Endothelial cell of umbilical vein (primary cell): ENCODE data around the gene PDLIM3.

Experiments
- CTCF ChIP-seq, 2 donors: IDR thresholded peaks; 1 replicate in 1 of 2; 2 replicates in 1 of 2; pipeline ENCODE4 v1.5.1; 2011; ENCODE audit warnings: low read length in 2 of 2, mild to moderate bottlenecking in 2 of 2, moderate library complexity in 2 of 2, control low read depth in 1 of 2, inconsistent platforms in 1 of 2, low read depth in 1 of 2; ENCODE audit not compliant: insufficient read depth in 1 of 2; ENCODE audit errors: extremely low read depth in 1 of 2
- EZH2 ChIP-seq: IDR thresholded peaks from 2 replicates; pipeline ENCODE4 v1.6.1; 2012; ENCODE audit warnings: borderline replicate concordance, low read depth, mild to moderate bottlenecking, moderate library complexity, low read length, inconsistent platforms; ENCODE audit not compliant: severe bottlenecking
- FOS ChIP-seq: IDR thresholded peaks from 2 replicates; pipeline ENCODE4 v1.6.1; 2011; ENCODE audit warnings: mild to moderate bottlenecking, low read length, moderate library complexity, borderline replicate concordance; ENCODE audit not compliant: insufficient read depth
- JUN ChIP-seq: IDR thresholded peaks from 2 replicates; pipeline ENCODE4 v1.6.1; 2011; ENCODE audit warnings: borderline replicate concordance, low read depth; ENCODE audit not compliant: insufficient read length, insufficient read depth
- MAX ChIP-seq: IDR thresholded peaks from 2 replicates; pipeline ENCODE4 v1.6.1; 2011; ENCODE audit not compliant: insufficient read depth, insufficient read length
- POLR2A ChIP-seq: IDR thresholded peaks from 2 replicates; pipeline ENCODE4 v1.6.1; 2012; ENCODE audit warnings: low read depth, mild to moderate bottlenecking, control low read depth, low read length

- TF ChIP-seq POLR2A (no peak), CTCF (IDR thresholded peaks at IDR 0.05; ENCODE audit: extremely low read depth in 1 of 2, insufficient read depth in 1 of 2, low read depth in 1 of 2, low read length in 2 of 2) (no peak), MAX (no peak), FOS (no peak), EZH2 (no peak), JUN (no peak)
Observed at GRCh38 chr4:185532795-185533324, 2.4 kb downstream of the PDLIM3 start.
